GM12878 (cell line): ENCODE results near the gene RCN1.

Source experiments
- BHLHE40 ChIP-seq, 2 experiments: fragments of 450-650 bp in 1 of 2; IDR thresholded peaks; 2 replicates each; pipeline ENCODE4 v1.6.1; 2011 to 2017; ENCODE audit warnings: low read depth in 2 of 2, borderline replicate concordance in 1 of 2, improper control_type of control experiment in 1 of 2, low read length in 1 of 2, mild to moderate bottlenecking in 1 of 2
- CBFB ChIP-seq: IDR thresholded peaks from 2 replicates; pipeline ENCODE4 v1.6.1; 2016; ENCODE audit warnings: antibody characterized with exemption, low read depth
- CHD4 ChIP-seq: fragments of 200-600 bp; sonication (generic); IDR thresholded peaks from 2 replicates; pipeline ENCODE4 v1.6.1; 2016; ENCODE audit warnings: mild to moderate bottlenecking
- CREB1 ChIP-seq: IDR thresholded peaks from 2 replicates; pipeline ENCODE4 v1.6.1; 2012; ENCODE audit warnings: low read depth, mild to moderate bottlenecking, inconsistent platforms
- CTCF ChIP-seq, 3 experiments: IDR thresholded peaks in 2 of 3; conservative IDR thresholded peaks in 1 of 3; 2 replicates each; pipeline ENCODE4 v1.5.1; 2011; ENCODE audit warnings: low read depth in 3 of 3, low read length in 3 of 3, mild to moderate bottlenecking in 3 of 3, control low read depth in 2 of 3, moderate library complexity in 2 of 3, inconsistent platforms in 1 of 3, mixed read lengths in 1 of 3; ENCODE audit not compliant: control insufficient read depth in 2 of 3, insufficient read depth in 1 of 3; ENCODE audit errors: extremely low read depth in 1 of 3
- EGR1 ChIP-seq, 2 experiments: IDR thresholded peaks; 1 replicate in 1 of 2; 2 replicates in 1 of 2; pipeline ENCODE4 v1.6.1; 2011 to 2012; ENCODE audit warnings: low read depth in 2 of 2, low read length in 2 of 2, borderline replicate concordance in 1 of 2, mild to moderate bottlenecking in 1 of 2, moderate library complexity in 1 of 2
- FOXK2 ChIP-seq: fragments of 450-650 bp; IDR thresholded peaks from 2 replicates; pipeline ENCODE4 v1.6.1; 2017; ENCODE audit warnings: mild to moderate bottlenecking, moderate library complexity
- KDM1A ChIP-seq: fragments of 200-600 bp; sonication (generic); IDR thresholded peaks from 2 replicates; pipeline ENCODE4 v1.6.1; 2016; ENCODE audit warnings: borderline replicate concordance
- MXI1 ChIP-seq: fragments of 150-350 bp; IDR thresholded peaks from 2 replicates; pipeline ENCODE4 v1.6.1; 2011; ENCODE audit warnings: low read depth, mild to moderate bottlenecking, inconsistent platforms, low read length, improper control_type of control experiment
- POLR2A ChIP-seq: IDR thresholded peaks from 2 replicates; pipeline ENCODE4 v1.6.1; 2011; ENCODE audit warnings: low read depth, mild to moderate bottlenecking, low read length
- SMARCA5 ChIP-seq: fragments of 450-650 bp; IDR thresholded peaks from 2 replicates; pipeline ENCODE4 v1.6.1; 2017; ENCODE audit warnings: mild to moderate bottlenecking
- SREBF1 ChIP-seq: IDR thresholded peaks from 2 replicates; pipeline ENCODE4 v1.6.1; 2012; ENCODE audit warnings: mild to moderate bottlenecking, low read length
- TCF12 ChIP-seq: IDR thresholded peaks from 2 replicates; pipeline ENCODE4 v1.6.1; 2011; ENCODE audit warnings: low read depth, mild to moderate bottlenecking, low read length
- ZNF274 ChIP-seq: IDR thresholded peaks from one replicate; pipeline ENCODE4 v1.8.0; 2011; ENCODE audit not compliant: insufficient read length, insufficient read depth

- no peak for TF ChIP-seq MXI1
- TF ChIP-seq SREBF1, result no peak
- no peak for TF ChIP-seq BHLHE40 (IDR thresholded peaks at IDR 0.05; ENCODE audit: borderline replicate concordance in 1 of 2, low read depth in 2 of 2, low read length in 1 of 2)
- no peak for TF ChIP-seq CREB1
- no peak for TF ChIP-seq FOXK2
- no peak for TF ChIP-seq ZNF274
- no peak for TF ChIP-seq CBFB
- no peak for TF ChIP-seq POLR2A
- no peak for TF ChIP-seq SMARCA5
- no peak for TF ChIP-seq CHD4
- TF ChIP-seq CTCF (IDR thresholded peaks at IDR 0.05 in 2 of 3, conservative IDR thresholded peaks at IDR 0.05 in 1 of 3; ENCODE audit: control insufficient read depth in 2 of 3, extremely low read depth in 1 of 3, insufficient read depth in 1 of 3, low read depth in 3 of 3, low read length in 3 of 3), result no peak
- TF ChIP-seq KDM1A, result no peak
- no peak for TF ChIP-seq TCF12
- no peak for TF ChIP-seq EGR1 (IDR thresholded peaks at IDR 0.05; ENCODE audit: borderline replicate concordance in 1 of 2, low read depth in 2 of 2, low read length in 2 of 2)
Measured at GRCh38 chr11:32152821-32153220, 61.9 kb downstream of the RCN1 start.
